NCI-H524 treated with DMSO at 0.1 percent for 48 hours (cell line): Measurements from ENCODE around the gene MMRN1.
"Not testable (repeated sequence)": the region's sequence is repeated elsewhere in the genome, so short reads cannot be mapped to it uniquely, and the experiment has no call there.

ENCODE experiments used
- DNase-seq: peaks from one replicate; lab custom pipeline; 2025; lab: John Stamatoyannopoulos, UW

MMRN1 gene

DNA sequence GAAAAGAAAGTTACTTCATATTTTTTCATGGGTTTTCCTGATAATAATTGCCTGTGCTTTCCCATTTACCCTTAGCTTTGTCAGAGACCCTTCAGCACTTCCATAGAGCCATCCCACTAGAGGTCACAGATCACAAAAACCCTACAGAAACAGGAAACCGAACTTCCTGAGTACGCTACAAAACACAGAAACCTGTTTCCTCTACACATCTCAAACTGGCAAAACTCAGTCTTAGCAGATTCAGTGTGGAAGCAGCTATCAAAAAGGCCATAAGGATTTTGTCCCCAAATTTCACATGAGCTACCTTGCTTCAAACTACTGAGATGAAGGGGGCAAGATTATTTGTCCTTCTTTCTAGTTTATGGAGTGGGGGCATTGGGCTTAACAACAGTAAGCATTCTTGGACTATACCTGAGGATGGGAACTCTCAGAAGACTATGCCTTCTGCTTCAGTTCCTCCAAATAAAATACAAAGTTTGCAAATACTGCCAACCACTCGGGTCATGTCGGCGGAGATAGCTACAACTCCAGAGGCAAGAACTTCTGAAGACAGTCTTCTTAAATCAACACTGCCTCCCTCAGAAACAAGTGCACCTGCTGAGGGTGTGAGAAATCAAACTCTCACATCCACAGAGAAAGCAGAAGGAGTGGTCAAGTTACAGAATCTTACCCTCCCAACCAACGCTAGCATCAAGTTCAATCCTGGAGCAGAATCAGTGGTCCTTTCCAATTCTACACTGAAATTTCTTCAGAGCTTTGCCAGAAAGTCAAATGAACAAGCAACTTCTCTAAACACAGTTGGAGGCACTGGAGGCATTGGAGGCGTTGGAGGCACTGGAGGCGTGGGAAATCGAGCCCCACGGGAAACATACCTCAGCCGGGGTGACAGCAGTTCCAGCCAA is at the start of gene MMRN1:
Gene MMRN1 (plus strand): TSS at position 206 of the 902 bp plus-strand sequence. CDS start 118 bp downstream, at position 324.
- DNase-seq: no peak

- no peak for DNase-seq
Observed at GRCh38 chr4:89847571-89848325, 46.9 kb upstream of the MMRN1 start.

GRCh38 chr4:89855236-89855635 is 39.4 kb upstream of the MMRN1 start:
- DNase-seq: no peak

DNA sequence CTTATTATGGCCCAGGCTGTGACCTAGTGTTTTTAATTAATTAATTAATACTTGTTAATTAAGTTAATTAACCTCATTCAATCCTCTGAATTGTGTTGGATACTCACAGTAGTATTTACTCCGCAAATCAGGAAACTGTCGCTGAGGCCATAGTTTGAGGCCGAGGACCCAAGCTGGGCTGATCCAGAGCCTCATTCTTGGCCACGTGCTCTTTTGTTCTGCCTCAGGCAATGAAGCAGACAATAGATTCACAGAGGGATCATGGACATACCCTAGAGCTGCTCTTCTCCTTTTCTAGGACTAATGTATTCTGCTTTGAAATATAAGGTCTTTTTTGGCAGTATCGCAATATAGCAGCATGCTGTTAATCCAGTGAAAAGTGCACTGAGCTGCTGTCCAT is 33.7 kb upstream of the MMRN1 start:
- no peak for DNase-seq

DNA sequence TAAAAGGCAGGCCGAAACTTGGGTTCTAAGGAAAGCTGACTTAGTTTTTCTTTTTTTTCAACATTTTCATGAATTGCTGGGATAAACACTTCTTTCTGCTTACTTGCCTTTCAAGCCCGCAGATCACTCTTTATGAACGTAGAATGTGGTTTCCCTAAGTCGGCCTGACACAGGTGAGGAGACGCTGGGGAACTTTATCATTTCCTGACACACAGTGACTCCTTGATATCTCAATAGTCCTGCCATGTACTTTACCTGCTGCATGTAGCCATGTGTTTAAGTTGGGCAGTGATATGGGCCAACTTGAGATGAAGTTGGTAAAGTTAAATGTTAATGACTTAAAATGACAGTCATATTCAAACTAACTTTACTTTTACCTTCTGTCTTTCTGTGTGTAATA is 31.1 kb upstream of the MMRN1 start:
- no peak for DNase-seq

DNA sequence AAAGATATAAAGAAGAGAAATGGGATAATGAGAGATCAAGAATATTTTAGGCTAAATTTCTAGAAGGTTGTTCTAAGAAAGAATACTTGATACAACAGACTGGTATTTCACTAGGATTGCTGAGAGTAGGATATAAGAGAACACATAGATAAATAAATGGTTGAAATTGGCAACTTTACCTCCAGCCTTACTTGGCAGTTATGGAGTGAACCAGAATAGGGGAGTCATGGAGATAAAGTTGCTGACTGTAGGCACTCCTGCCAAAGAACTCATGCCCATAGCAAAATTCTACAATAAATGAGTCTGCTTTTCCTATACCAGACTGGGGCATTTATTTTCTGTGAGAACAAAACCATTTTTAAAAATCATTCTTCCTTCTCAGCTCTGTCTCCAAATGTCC is 26.4 kb upstream of the MMRN1 start:
- DNase-seq: no peak

DNA sequence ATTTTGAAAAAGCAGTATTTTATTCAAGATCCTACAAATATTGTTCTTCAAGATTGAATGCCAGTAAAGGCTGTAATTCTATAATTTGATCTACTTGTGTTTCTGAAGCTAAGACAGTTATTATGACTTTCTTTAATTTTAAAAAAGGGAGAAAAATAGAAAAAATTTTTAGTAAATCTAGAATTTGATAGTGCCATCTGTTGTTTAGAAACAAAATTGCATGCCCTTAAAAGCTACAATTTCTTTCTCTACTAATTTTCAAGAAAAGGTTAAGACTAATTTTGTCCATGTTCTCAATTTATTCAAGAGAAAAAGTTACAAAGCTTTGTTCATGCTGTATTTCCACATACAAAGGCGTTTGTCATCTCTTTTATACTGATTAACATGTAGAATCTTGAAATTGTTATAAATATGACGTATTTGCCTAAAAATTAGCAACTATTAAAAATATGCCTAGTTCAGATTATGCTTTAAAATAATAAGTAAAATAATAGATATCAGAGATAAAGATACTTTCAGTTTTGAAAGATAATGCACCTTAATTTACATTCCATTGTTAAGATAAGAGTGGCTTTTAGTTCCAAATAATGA is 25.6 kb upstream of the MMRN1 start:
- DNase-seq: no peak

DNA sequence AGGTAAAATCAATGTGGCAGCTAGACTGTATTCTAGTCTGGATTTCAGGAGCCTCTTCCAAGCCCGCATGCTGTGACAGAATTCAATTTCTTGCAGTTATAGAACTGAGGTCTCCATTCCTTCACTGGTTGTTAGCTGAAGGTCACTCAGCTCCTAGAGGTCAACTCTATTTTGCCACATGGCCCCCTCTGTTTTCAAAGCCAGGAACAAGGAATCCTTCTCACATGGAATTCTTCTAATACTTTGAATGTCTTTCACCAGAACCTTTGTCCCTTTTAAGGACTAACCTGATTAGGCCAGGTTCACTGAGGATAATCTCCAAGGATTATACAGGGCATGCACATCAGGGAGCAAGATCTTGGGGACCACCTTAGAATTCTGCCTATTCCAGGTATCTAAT is 23.4 kb upstream of the MMRN1 start:
- no peak for DNase-seq

- DNase-seq: no peak
Observed at GRCh38 chr4:89876548-89876947, 18.1 kb upstream of the MMRN1 start.

- DNase-seq: no peak
Observed at GRCh38 chr4:89878611-89879010, 16.0 kb upstream of the MMRN1 start.

- DNase-seq: no peak
Observed at GRCh38 chr4:89879215-89879614, 15.4 kb upstream of the MMRN1 start.

DNA sequence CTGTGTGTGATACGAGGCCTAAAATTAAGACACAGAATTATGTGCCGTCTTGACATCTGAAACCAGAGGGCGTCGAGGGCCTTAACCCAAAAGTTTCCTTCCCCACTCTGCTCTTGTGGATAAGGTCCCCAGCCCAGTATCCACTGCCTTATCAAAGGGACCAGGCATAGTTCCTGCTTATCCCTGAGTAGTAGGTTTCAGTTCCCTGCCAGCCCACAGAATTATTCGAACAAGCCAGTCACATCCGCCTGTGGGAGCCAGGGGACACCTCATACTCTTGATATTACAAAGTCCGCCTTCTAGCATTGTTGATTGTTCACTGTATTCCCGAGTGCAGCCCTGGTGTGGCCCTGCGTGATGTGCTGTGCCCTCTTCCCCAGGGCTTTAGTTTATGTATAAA is 5.4 kb upstream of the MMRN1 start:
- no peak for DNase-seq

GRCh38 chr4:89897867-89898266 is 3.2 kb downstream of the MMRN1 start:
- DNase-seq: no peak

DNA sequence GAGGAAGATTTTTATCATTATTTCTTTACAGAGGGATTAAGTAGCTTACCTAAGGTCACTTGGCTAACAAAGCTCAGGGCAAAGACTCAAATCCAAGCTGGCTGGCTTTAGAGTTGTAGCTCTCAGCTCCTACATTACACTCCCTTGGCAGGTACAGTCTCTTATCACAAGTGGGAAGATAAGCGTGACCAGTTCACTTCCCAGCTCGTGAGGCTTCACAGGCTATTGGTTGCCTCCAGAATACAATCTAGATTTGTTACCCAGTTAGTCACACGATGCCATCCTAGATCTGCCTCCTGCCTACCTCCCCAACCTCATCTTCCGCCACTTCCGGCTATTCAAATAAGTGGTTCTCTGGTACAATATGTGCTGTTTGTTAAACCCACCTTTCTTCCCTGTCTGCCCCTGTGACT is 3.7 kb downstream of the MMRN1 start:
- no peak for DNase-seq

- no peak for DNase-seq
Observed at GRCh38 chr4:89899152-89899551, 4.5 kb downstream of the MMRN1 start.

DNA sequence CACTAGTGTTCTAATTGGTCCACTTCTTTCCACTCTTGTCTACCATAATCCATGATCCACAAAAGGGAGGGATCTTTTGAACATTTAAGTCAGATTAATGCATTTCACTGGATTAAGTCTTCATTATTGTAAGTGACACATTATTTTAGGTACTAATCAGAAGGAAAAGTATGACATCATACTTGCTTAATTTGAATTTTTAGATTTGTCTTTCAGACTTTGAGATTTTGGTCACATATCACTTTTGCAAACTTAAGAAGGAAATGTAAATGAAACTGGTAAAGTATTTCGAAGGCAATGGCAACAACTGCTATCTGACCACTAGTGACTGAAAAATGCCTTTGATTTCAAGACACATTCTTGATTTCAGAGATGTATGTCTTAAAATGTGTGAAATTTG is 5.2 kb downstream of the MMRN1 start:
- no peak for DNase-seq

DNA sequence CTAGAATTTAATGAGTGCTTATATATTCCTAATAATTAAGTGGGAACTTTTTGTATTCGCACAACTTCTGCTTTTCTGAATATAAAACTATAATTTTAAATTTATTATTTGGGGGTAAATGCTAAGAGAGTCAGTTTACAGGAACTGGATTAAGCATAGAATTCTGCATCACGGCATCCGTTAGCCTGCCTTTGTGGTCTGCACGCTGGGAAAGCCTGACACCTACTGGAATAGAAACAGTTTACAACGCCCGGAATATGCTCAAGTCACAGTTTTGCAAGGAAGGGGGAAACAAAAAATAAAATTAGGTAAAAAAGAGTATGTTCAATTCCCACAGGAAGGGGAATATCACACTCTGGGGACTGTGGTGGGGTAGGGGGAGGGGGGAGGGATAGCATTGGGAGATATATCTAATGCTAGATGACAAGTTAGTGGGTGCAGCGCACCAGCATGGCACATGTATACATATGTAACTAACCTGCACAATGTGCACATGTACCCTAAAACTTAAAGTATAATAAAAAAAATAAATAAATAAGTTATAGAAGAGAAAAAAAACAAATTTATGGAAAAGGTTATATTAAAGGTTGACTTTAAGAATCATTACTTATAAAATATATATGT is 7.3 kb downstream of the MMRN1 start:
- DNase-seq: not testable (repeated sequence)

DNA sequence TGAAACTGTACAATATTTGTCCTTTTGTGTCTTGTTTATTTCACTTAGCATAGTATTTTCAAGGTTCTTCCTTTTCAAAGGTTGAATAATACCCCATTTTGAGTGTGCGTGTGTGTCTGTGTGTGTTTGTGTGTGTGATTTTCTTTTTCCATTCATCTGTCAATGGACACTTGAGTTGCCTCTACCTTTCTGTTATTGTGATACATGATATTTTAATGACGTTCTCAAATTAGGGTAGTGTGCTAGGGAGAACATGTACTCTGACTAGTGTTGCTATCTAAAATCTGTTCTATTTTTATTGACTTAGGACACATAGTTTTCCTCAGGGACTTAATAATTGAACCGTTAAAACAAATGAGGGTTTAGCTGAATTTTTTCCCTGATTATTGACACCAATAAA is 9.9 kb downstream of the MMRN1 start:
- no peak for DNase-seq

GRCh38 chr4:89906316-89906715 is 11.7 kb downstream of the MMRN1 start:
- DNase-seq: no peak

DNA sequence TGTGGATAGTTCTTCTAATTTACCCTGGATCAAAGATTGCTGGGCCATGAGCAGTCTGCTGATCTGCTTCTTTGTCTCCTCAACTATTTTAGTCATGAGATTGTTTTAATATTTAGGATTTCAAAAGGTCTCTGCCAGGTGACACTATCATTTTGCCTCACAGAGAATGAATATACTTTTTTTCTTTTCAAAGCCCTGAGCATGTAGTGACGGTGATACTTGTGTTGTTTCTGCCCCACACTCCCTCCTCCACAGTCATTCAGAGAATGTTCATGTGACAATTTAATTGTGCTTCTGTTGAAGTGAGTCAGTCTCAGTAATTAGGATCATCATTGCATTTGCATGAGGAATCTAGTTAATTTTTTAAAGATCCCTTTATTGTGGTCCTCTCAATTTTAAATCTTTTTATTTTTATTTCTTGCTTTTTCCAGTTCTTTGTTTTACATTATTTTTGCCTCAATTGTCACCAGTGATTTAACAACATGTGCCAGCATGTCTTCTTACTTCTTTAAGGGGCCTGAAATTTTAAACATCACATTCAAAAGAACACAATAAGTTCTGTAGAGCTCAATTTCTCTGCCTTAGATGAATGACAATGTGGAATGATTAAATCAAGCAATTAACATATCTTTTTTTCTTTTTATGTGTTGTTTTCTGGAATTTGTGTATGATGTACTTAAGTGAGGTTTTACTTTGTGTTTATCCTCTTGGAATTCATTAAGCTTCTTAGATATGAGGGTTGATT is 12.3 kb downstream of the MMRN1 start:
- no peak for DNase-seq

- DNase-seq: no peak
Observed at GRCh38 chr4:89909889-89910288, 15.2 kb downstream of the MMRN1 start.

GRCh38 chr4:89913623-89914022 is 19.0 kb downstream of the MMRN1 start:
- DNase-seq: no peak
